Upper lobe of right lung (tissue), 1 donor: ENCODE results near the gene ST7L. TPM values are rescaled to one million over a fixed set of nuclear protein-coding genes. Genes with fewer than 3 reads are reported as not detected.
A peak's percentile ranks its signal among the peaks of the same experiment; 100 is the strongest.

Source experiments
- ATAC-seq: fragments of 200-7000 bp; cut with Tn5 transposase; one replicate; pipeline ENCODE4 v1.9.1; 2020; ENCODE audit warnings: mild to moderate bottlenecking, moderate library complexity
- DNase-seq: peaks from one replicate; pipeline ENCODE4 v3.0.0-alpha.2; 2020
- H3K27ac ChIP-seq: fragments of 200-600 bp; one replicate; pipeline ENCODE4 v1.8.0; 2022
- H3K27me3 ChIP-seq: fragments of 200-600 bp; one replicate; pipeline ENCODE4 v1.8.0; 2022; ENCODE audit warnings: mild to moderate bottlenecking
- H3K36me3 ChIP-seq: fragments of 200-600 bp; one replicate; pipeline ENCODE4 v1.8.0; 2022
- H3K4me1 ChIP-seq: fragments of 200-600 bp; one replicate; pipeline ENCODE4 v1.8.0; 2022
- H3K4me3 ChIP-seq: fragments of 200-600 bp; one replicate; pipeline ENCODE4 v1.8.0; 2022; ENCODE audit warnings: mild to moderate bottlenecking
- H3K9me3 ChIP-seq: fragments of 200-600 bp; one replicate; pipeline ENCODE4 v1.8.0; 2022
- intact Hi-C: fragments of 100-400 bp; cut with DNase I; formaldehyde crosslinking; loops from one replicate; pipeline ENCODE4 v1.11.0; 2022
- total RNA-seq: library from RNA; stranded (reverse); fragmentation: NEBNext Ultra II Directional; extraction: Animal tissue kit (Norgen Biotek cat#: 25700); gene quantifications from one replicate; pipeline ENCODE4 v1.2.1, GENCODE V29; 2021
- TF ChIP-seq, protein P1 (sequence below): fragments of 200-600 bp; IDR thresholded peaks from one replicate; pipeline ENCODE4 v1.8.0; 2022; ENCODE audit warnings: antibody characterized with exemption
- donor health status: DM: no; HTN: yes; CAD: no; lungs with severe emphysema.

ST7L gene
- total RNA-seq, 1 donor from 2014 or later: 27.2 TPM

DNA sequence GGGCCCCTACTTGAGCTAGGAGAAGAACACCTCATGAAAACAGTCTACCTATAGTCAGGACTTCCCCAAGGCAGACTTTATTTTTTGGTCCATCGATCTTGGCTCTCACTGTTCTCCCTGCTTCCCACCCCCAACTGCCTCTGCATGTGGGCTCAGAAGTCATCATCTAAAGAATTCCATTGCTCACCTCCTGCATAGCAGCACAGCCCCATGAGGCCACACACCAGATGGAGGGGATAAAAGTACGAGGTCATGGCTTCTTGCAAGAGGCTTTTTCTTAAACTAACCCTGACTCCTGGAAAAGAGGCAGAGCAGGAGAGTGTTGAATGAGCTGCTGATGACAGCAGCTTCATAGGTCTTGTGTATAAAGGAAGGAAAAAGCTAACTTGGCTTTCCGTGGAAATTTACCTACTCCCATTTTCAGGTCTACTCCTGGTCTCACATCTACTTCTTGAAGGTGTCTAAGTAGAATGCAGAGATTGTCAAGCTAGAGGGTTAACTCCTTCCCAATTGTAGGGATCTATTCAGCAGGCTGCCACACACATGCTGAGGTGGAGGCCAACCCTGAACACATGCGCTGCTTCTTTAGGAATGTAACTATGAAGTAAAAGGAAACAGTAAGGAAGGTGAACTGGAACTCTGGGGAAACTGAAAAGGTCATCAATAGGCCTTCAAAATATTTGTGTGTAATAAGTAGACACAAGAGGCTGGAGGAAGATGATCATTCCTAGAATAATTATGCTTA lies 91.5 kb downstream of the ST7L start:
- no peak overlapping the region for H3K27ac ChIP-seq
- H3K27me3 ChIP-seq: no peaks in the 10 kb centered on the region
- DNase-seq (no peak), ATAC-seq (no peak)
- TF ChIP-seq, protein P1, sequence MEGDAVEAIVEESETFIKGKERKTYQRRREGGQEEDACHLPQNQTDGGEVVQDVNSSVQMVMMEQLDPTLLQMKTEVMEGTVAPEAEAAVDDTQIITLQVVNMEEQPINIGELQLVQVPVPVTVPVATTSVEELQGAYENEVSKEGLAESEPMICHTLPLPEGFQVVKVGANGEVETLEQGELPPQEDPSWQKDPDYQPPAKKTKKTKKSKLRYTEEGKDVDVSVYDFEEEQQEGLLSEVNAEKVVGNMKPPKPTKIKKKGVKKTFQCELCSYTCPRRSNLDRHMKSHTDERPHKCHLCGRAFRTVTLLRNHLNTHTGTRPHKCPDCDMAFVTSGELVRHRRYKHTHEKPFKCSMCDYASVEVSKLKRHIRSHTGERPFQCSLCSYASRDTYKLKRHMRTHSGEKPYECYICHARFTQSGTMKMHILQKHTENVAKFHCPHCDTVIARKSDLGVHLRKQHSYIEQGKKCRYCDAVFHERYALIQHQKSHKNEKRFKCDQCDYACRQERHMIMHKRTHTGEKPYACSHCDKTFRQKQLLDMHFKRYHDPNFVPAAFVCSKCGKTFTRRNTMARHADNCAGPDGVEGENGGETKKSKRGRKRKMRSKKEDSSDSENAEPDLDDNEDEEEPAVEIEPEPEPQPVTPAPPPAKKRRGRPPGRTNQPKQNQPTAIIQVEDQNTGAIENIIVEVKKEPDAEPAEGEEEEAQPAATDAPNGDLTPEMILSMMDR: no peak
- intact Hi-C loops: no loop called here
- no peaks in the 10 kb centered on the region for H3K36me3 ChIP-seq
- no peaks in the 10 kb centered on the region for H3K9me3 ChIP-seq
- no peaks in the 10 kb centered on the region for H3K4me1 ChIP-seq
- H3K4me3 ChIP-seq: no peak overlapping the region

GRCh38 chr1:112524986-112525385 lies 94.0 kb downstream of the ST7L start:
- ATAC-seq (no peak), DNase-seq (no peak)
- Histone ChIP-seq H3K27ac (no peak overlapping the region), H3K9me3 (no peaks in the 10 kb centered on the region), H3K27me3 (no peaks in the 10 kb centered on the region), H3K36me3 (no peaks in the 10 kb centered on the region), H3K4me1 (no peaks in the 10 kb centered on the region), H3K4me3 (no peak overlapping the region)
- intact Hi-C loops: no loop called here
- TF ChIP-seq, protein P1: no peak

DNA sequence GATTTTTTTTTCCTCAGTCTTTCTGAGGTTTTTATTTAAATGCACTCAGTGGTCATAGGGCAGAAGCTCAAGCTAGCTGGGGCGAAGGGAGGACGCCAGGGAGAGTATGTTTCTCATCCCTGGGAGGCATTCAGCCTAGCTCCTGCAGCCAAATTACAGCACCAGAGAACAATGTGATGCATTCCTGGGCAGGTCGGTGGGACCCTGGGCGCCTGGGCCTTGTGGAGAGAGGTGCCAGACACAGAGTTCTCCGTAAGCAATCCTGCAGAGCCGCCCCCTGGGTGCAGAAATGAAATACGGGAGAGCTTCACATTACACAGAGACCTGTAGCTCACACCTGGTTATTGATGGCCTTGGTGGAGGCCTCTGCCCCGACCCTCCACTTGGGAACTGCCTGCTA lies 94.7 kb downstream of the ST7L start:
- TF ChIP-seq, protein P1: no peak
- intact Hi-C loops: no loop called here
- Histone ChIP-seq H3K27me3 (no peaks in the 10 kb centered on the region), H3K27ac (no peak overlapping the region), H3K4me1 (no peaks in the 10 kb centered on the region), H3K36me3 (no peaks in the 10 kb centered on the region), H3K4me3 (no peak overlapping the region), H3K9me3 (no peaks in the 10 kb centered on the region)
- DNase-seq: no peak
- ATAC-seq: peak; percentile 27

DNA sequence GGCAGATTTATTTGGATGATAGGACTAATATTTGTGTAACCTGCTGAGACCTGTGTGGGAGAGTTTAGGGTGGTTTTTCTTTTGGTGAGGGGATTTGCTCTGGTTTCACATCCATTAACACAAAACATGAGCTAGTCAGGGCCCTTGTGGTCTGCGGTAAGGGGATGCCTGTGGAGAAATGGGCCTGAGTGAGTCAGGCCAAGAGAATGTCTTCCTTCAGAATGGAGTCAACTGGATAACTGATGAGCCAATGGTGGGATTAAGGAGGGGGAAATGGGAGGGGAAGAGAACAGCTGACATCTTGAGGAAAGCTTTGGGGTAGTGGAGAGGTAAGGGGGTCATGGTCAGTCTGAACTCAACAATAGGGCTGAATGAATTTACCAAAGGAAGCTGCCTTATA lies 96.3 kb downstream of the ST7L start:
- H3K4me1 ChIP-seq: no peaks in the 10 kb centered on the region
- H3K27me3 ChIP-seq: no peaks in the 10 kb centered on the region
- TF ChIP-seq, protein P1: no peak
- no peaks in the 10 kb centered on the region for H3K9me3 ChIP-seq
- no peak overlapping the region for H3K27ac ChIP-seq
- no peak for DNase-seq
- intact Hi-C loops: no loop called here
- H3K36me3 ChIP-seq: no peaks in the 10 kb centered on the region
- ATAC-seq: no peak
- no peak overlapping the region for H3K4me3 ChIP-seq

DNA sequence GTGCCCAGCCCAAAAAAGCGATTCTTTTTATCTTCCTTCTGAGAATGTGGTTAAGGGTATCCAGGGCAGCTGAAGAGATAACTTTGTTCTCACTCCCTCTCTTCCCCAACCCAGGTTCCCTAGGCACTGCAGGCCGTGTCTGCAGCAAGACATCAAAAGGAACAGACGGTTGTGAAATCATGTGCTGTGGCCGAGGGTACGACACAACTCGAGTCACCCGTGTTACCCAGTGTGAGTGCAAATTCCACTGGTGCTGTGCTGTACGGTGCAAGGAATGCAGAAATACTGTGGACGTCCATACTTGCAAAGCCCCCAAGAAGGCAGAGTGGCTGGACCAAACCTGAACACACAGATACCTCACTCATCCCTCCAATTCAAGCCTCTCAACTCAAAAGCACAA lies 98.8 kb downstream of the ST7L start:
- Histone ChIP-seq H3K9me3 (no peaks in the 10 kb centered on the region), H3K4me1 (no peaks in the 10 kb centered on the region), H3K27ac (no peak overlapping the region), H3K4me3 (no peak overlapping the region), H3K27me3 (no peaks in the 10 kb centered on the region), H3K36me3 (no peaks in the 10 kb centered on the region)
- no peak for DNase-seq
- intact Hi-C loops: no loop called here
- TF ChIP-seq, protein P1: no peak
- ATAC-seq: no peak

GRCh38 chr1:112518186-112518585 lies 100.8 kb downstream of the ST7L start:
- ATAC-seq (no peak), DNase-seq (no peak)
- Histone ChIP-seq H3K27me3 (no peaks in the 10 kb centered on the region), H3K4me3 (no peak overlapping the region), H3K4me1 (no peaks in the 10 kb centered on the region), H3K36me3 (no peaks in the 10 kb centered on the region), H3K27ac (no peak overlapping the region), H3K9me3 (no peaks in the 10 kb centered on the region)
- intact Hi-C loops: no loop called here
- TF ChIP-seq, protein P1: no peak
